OCI-M2 (cell line): Measurements from ENCODE around the gene ACOT4.
A peak's percentile ranks its signal among the peaks of the same experiment; 100 is the strongest.
"Not testable (repeated sequence)": the region's sequence is repeated elsewhere in the genome, so short reads cannot be mapped to it uniquely, and the experiment has no call there.

Experiments
- DNase-seq: peaks from one replicate; lab custom pipeline; 2025; ENCODE audit not compliant: unreplicated experiment; lab: John Stamatoyannopoulos, UW

The ACOT4 gene

GRCh38 chr14:73630009-73630780 lies 38.5 kb downstream of the ACOT4 start:
- DNase-seq: peak; percentile 60

- no peak for DNase-seq
These were observed 41.7 kb downstream of the ACOT4 start for GRCh38 chr14:73633116-73634010.

GRCh38 chr14:73634011-73634833 lies 42.5 kb downstream of the ACOT4 start:
- DNase-seq: no peak

- DNase-seq: not testable (repeated sequence)
These were observed 44.7 kb downstream of the ACOT4 start for GRCh38 chr14:73636355-73636754.

- no peak for DNase-seq
These were observed 46.2 kb downstream of the ACOT4 start for GRCh38 chr14:73637830-73638229.

GRCh38 chr14:73640796-73641365 lies 49.2 kb downstream of the ACOT4 start:
- no peak for DNase-seq

GRCh38 chr14:73644531-73645247 lies 53.0 kb downstream of the ACOT4 start, which contains the start of gene DNAL1:
TSS of gene DNAL1 (plus strand) at chr14:73644986. CDS start at chr14:73645040, 54 bp downstream.
- DNase-seq: peak; percentile 83

GRCh38 chr14:73645248-73645610 lies 53.6 kb downstream of the ACOT4 start:
- DNase-seq: no peak
